ENCODE results near the gene OVOL3.
A peak's percentile ranks its signal among the peaks of the same experiment; 100 is the strongest.

The OVOL3 gene

GRCh38 chr19:36139473-36140303, 28.7 kb downstream of the OVOL3 start, which contains the start of gene CAPNS1:
CAPNS1 (plus strand) TSS chr19:36140066; CDS start chr19:36141012, 946 bp downstream.
- DNase-seq, result peak; percentile 95 to 96
- H3K27me3 Mint-ChIP-seq, result peaks cover 17% of the 10 kb centered on the region
- ATAC-seq, result peak; percentile 88
- peak within 1 kb of the TSS; percentile 95 to 96 for H3K27ac Mint-ChIP-seq
- peaks cover 0 to 5% of the 10 kb centered on the region in 2 donors for H3K9me3 Mint-ChIP-seq
- H3K4me3 Mint-ChIP-seq, result peak within 1 kb of the TSS; percentile 98
- H3K4me1 Mint-ChIP-seq, result peaks cover 37% of the 10 kb centered on the region

GRCh38 chr19:36140304-36141038, 29.5 kb downstream of the OVOL3 start:
- ATAC-seq (peak; percentile 49), DNase-seq (peak; percentile 57 to 64)
- H3K4me1 Mint-ChIP-seq, result peaks cover 37% of the 10 kb centered on the region
- peak overlapping the region; percentile 98 for H3K4me3 Mint-ChIP-seq
- H3K27ac Mint-ChIP-seq, result peak overlapping the region; percentile 95 to 96
- H3K27me3 Mint-ChIP-seq, result peaks cover 16% of the 10 kb centered on the region
- peaks cover 0 to 5% of the 10 kb centered on the region in 2 donors for H3K9me3 Mint-ChIP-seq

DNA sequence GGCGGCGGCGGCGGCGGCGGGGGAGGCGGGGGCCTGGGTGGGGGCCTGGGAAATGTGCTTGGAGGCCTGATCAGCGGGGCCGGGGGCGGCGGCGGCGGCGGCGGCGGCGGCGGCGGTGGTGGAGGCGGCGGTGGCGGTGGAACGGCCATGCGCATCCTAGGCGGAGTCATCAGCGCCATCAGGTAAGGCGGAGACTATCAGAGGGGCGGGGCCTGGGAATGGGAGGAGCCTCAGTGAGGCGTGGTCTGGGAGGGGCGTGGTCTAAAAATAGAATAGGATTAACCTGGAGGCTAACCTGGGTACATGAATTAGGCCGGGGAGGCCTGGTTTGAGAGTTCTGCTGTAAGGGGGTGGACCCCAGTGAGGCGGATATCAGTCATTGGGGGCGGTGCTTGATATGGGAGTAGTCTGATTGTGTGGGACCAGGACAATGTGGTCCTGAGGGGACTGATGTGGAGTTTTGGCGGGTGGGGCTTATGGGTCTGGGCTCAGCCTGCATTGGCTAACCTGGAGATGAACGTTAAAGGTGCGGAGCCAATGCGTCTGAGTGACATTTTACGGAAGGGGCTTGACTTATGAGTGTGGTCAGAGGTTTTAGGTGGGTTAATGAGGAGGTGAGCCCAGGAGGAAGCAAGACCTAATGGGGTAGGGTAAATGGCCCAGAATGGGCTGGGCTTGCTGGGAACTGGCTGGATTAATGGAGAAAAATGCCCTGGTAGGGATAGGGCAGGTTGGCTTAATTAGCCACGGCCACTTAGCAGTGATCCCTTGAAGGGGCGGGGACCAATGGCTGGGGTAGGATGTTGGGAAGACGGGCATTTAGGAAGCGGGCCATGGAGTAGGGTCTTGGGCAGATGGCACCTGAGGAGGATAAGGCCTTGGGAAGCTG, 30.3 kb downstream of the OVOL3 start:
- peak; percentile 93 for DNase-seq
- ATAC-seq, result peak; percentile 71
- Mint-ChIP-seq H3K27me3 (peaks cover 8% of the 10 kb centered on the region), H3K9me3 (peaks cover 0 to 5% of the 10 kb centered on the region in 2 donors), H3K4me1 (peaks cover 37% of the 10 kb centered on the region), H3K4me3 (peak overlapping the region; percentile 98), H3K27ac (peak overlapping the region; percentile 69 to 79)

DNA sequence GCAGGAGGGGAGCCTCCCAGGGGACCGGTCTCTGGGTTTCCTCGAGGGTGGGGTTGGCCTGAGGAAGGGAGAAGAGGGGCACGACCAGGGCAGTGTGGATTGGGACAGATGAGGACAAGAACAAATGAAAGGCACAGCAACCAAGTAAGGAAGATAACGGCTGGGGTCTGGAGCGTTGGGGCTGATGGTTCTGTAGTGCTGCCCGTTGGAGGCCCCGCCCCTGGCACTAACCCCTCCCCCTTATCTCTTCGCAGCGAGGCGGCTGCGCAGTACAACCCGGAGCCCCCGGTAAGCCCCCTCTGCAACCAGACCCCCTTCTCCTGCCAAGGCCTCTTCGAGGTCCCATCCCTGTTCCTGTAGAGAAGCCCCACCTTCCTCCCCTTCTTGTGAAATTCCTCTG, 31.1 kb downstream of the OVOL3 start:
- DNase-seq (no peak), ATAC-seq (no peak)
- peak overlapping the region in 1 of 2 donors; percentile 60 for H3K4me3 Mint-ChIP-seq
- no peaks in the 10 kb centered on the region for H3K27me3 Mint-ChIP-seq
- peaks cover 29% of the 10 kb centered on the region for H3K4me1 Mint-ChIP-seq
- H3K27ac Mint-ChIP-seq, result peak overlapping the region in 1 of 2 donors; percentile 90
- H3K9me3 Mint-ChIP-seq, result peaks cover 0 to 5% of the 10 kb centered on the region in 2 donors

GRCh38 chr19:36142496-36142895, 31.6 kb downstream of the OVOL3 start:
- Mint-ChIP-seq H3K4me3 (peak overlapping the region in 1 of 2 donors; percentile 60), H3K27me3 (no peaks in the 10 kb centered on the region), H3K9me3 (peaks cover 0 to 5% of the 10 kb centered on the region in 2 donors), H3K4me1 (peaks cover 28% of the 10 kb centered on the region), H3K27ac (peak overlapping the region; percentile 88 to 90)
- DNase-seq, result no peak
- ATAC-seq, result no peak

- H3K4me1 Mint-ChIP-seq, result peaks cover 24% of the 10 kb centered on the region
Measured at GRCh38 chr19:36144624-36145023, 33.7 kb downstream of the OVOL3 start.

DNA sequence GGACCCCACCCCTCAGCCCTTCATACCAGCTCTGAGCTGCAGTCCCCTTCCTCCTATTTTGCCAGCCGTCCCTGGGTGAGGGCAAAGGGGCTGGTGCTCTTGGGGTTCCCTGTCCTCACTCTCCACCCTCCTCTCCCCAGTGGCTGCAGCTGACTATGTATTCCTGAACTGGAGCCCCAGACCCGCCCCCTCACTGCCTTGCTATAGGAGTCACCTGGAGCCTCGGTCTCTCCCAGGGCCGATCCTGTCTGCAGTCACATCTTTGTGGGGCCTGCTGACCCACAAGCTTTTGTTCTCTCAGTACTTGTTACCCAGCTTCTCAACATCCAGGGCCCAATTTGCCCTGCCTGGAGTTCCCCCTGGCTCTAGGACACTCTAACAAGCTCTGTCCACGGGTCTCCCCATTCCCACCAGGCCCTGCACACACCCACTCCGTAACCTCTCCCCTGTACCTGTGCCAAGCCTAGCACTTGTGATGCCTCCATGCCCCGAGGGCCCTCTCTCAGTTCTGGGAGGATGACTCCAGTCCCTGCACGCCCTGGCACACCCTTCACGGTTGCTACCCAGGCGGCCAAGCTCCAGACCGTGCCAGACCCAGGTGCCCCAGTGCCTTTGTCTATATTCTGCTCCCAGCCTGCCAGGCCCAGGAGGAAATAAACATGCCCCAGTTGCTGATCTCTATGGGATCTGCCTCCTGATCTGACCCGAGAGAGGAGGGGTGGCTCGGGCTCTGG, 38.9 kb downstream of the OVOL3 start:
- DNase-seq (no peak), ATAC-seq (no peak)
- peak overlapping the region in 1 of 2 donors; percentile 77 for H3K27ac Mint-ChIP-seq

More at GRCh38 chr19:36144624-36145023, 33.7 kb downstream of the OVOL3 start:
- H3K27me3 Mint-ChIP-seq, result no peaks in the 10 kb centered on the region
- no peak overlapping the region for H3K4me3 Mint-ChIP-seq
- no peak for ATAC-seq
- no peak overlapping the region for H3K27ac Mint-ChIP-seq
- H3K9me3 Mint-ChIP-seq, result peaks cover 0 to 5% of the 10 kb centered on the region in 2 donors
- no peak for DNase-seq

DNA sequence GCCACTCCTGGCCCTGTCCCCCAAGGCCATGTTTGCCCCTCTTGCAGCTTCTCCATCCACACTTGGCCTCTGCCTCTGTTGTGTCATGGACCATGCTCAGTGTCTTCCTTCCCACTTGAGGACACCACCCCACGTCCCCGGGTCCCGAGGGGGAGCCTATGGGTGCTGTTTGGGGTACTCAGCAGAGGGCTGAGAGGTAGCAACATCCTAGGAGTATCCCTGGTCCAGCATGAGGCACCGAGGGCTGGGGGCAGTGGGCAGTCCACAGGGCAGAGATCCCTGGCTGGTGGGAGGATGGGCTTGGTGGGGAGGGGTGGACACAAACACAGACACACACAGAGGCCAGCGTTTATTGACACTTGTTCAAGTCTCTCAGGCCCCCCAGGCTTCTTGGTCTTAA, 39.6 kb downstream of the OVOL3 start:
- Mint-ChIP-seq H3K4me1 (no peaks in the 10 kb centered on the region), H3K9me3 (no peaks in the 10 kb centered on the region), H3K27me3 (no peaks in the 10 kb centered on the region), H3K4me3 (no peak overlapping the region), H3K27ac (peak overlapping the region in 1 of 2 donors; percentile 67)
- DNase-seq (no peak), ATAC-seq (no peak)

More for the DNA sequence above, 38.9 kb downstream of the OVOL3 start:
- H3K27me3 Mint-ChIP-seq, result no peaks in the 10 kb centered on the region
- no peaks in the 10 kb centered on the region for H3K4me1 Mint-ChIP-seq
- H3K9me3 Mint-ChIP-seq, result no peaks in the 10 kb centered on the region
- H3K4me3 Mint-ChIP-seq, result no peak overlapping the region

DNA sequence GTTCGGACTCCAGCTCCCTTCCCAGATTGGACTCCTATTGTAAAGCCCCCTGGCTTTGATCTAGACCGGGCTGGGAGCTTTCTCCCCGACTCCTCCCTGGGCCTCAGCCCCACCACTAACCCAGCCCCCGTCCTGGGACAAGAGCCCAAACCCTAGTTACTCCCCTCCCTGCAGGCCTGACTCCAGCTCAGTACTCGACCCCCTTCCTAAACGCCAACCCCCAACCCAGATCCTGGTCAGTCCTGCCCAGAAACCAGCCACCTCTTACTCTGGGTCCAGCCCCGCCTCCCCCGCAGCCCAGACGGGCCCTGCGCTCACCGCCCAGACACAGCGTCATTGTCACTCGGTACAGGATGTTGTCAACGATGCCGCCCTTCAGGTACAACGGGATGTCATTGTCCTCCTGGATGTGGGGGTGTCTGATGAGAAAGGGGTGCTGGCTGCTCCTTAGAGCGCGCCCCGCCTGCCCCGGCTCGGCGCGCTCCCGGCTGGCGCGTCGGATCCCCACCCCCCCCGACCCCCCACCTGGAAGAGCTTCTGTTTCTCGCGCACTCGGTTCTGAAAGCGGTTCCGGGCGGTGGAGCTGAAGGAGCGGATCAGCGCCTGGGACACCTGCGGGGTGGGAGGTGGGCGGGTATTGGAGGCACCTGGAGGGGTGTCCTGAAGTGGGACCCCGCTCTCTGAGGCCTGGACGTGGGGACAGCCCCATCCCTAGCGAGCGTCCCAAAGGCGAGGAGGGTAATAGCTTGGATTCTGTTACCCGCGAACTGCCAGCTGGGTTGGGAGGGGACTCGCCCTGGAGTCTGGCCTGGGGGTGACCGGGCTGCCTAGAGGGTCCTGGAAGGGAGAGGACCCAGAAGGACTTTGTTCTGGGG, 40.4 kb downstream of the OVOL3 start:
- Mint-ChIP-seq H3K27me3 (no peaks in the 10 kb centered on the region), H3K4me3 (no peak overlapping the region), H3K9me3 (no peaks in the 10 kb centered on the region), H3K4me1 (no peaks in the 10 kb centered on the region), H3K27ac (no peak overlapping the region)
- peak; percentile 31 for ATAC-seq
- no peak for DNase-seq

- Mint-ChIP-seq H3K27ac (no peak overlapping the region), H3K4me1 (no peaks in the 10 kb centered on the region), H3K4me3 (no peak overlapping the region), H3K9me3 (no peaks in the 10 kb centered on the region), H3K27me3 (no peaks in the 10 kb centered on the region)
- DNase-seq, result no peak
- ATAC-seq, result no peak
Measured at GRCh38 chr19:36152019-36152351, 41.0 kb downstream of the OVOL3 start.

DNA sequence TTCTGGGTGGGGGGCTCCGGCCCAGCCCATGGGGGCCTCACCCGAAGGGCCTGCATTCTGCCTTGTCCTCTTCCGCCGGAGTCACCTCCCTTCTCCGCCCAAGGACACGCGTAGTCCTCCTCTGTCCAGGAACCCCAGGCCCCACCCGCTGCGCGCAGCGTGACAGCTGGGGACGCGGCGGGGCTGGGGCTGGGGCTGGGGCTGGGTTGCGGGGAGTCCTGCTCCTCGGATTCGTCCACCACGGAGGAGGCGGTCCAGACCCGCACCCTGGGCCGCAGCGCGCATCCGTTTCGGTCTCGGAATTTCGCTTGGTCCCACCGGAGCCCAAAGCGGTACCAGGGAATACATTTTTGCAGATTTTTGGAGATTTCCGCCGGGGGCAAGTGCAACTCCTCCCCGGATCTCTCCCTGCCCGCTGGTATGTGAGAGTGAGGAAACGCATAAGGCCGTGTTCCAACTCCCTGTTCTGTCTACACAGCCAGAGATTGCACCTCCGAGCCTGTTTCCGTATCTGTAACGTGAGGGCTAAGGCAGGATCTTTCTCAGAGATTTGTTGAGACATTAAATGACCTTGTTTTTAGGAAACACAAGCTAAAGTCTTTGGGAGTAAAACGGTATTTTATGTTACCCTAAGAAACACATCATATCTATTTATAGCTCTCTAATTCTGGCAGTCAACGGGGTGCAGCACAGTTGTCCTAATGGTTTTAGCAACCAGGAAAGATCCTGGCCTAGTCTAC, 41.6 kb downstream of the OVOL3 start, which contains the start of gene COX7A1:
COX7A1 (minus strand) TSS at position 96 of the 740 bp plus-strand sequence; CDS start at position 56, 40 bp downstream.
- DNase-seq, result no peak
- no peaks in the 10 kb centered on the region for H3K4me1 Mint-ChIP-seq
- no peaks in the 10 kb centered on the region for H3K9me3 Mint-ChIP-seq
- H3K4me3 Mint-ChIP-seq, result no peak within 1 kb of the TSS
- H3K27me3 Mint-ChIP-seq, result no peaks in the 10 kb centered on the region
- H3K27ac Mint-ChIP-seq, result no peak within 1 kb of the TSS
- ATAC-seq, result no peak

DNA sequence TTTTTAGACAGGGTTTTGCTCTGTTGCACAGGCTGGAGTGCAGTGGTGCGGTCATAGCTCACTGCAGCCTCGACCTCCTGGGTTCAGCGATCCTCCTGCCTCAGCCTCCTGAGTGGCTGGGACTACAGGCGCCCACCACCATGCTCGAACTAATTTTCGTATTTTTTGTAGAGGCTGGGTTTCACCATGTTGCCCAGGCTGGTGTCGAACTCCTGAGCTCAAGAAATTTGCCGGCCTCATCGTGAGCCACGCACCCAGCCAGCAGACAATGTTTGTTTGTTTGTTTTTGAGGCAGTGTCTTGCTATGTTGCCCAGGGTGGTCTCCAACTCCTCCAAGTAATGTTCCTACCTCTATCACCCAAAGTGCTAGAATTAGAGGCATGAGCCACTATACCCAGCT, 42.2 kb downstream of the OVOL3 start:
- H3K27ac Mint-ChIP-seq, result no peak overlapping the region
- DNase-seq, result no peak
- no peak for ATAC-seq
- H3K9me3 Mint-ChIP-seq, result no peaks in the 10 kb centered on the region
- H3K27me3 Mint-ChIP-seq, result no peaks in the 10 kb centered on the region
- H3K4me3 Mint-ChIP-seq, result no peak overlapping the region
- H3K4me1 Mint-ChIP-seq, result no peaks in the 10 kb centered on the region

GRCh38 chr19:36160821-36161596, 50.1 kb downstream of the OVOL3 start:
- Mint-ChIP-seq H3K9me3 (no peaks in the 10 kb centered on the region), H3K27me3 (no peaks in the 10 kb centered on the region), H3K4me1 (no peaks in the 10 kb centered on the region), H3K4me3 (no peak overlapping the region), H3K27ac (no peak overlapping the region)
- ATAC-seq (no peak), DNase-seq (no peak)
